Measurements from ENCODE around the gene PLSCR1.

The PLSCR1 gene

GRCh38 chr3:146521394-146521793 is 23.0 kb downstream of the PLSCR1 start:
- Histone ChIP-seq H3K27ac (ENCODE audit: low read depth, low read length) (no peak overlapping the region), H3K9ac (ENCODE audit: low read depth in 1 of 2, low read length in 2 of 2) (no peak overlapping the region), H3K9me3 (ENCODE audit: control insufficient read depth in 1 of 2, low read length in 2 of 2) (no peaks in the 10 kb centered on the region), H3K27me3 (ENCODE audit: control insufficient read depth in 1 of 2, insufficient read depth in 2 of 2, low read length in 2 of 2) (no peaks in the 10 kb centered on the region), H3K4me3 (ENCODE audit: low read depth in 1 of 2, low read length in 2 of 2) (no peak overlapping the region), H3K4me1 (ENCODE audit: control insufficient read depth in 1 of 2, insufficient read depth in 2 of 2, low read length in 2 of 2) (peaks cover 0 to 16% of the 10 kb centered on the region in 2 donors), H3K36me3 (ENCODE audit: control insufficient read depth in 1 of 2, insufficient read depth in 2 of 2, low read length in 2 of 2) (peaks cover 3 to 22% of the 10 kb centered on the region in 2 donors)

GRCh38 chr3:146519810-146520209 is 24.6 kb downstream of the PLSCR1 start:
- Histone ChIP-seq H3K9ac (ENCODE audit: low read depth in 1 of 2, low read length in 2 of 2) (no peak overlapping the region), H3K4me1 (ENCODE audit: control insufficient read depth in 1 of 2, insufficient read depth in 2 of 2, low read length in 2 of 2) (peaks cover 0 to 16% of the 10 kb centered on the region in 2 donors), H3K27me3 (ENCODE audit: control insufficient read depth in 1 of 2, insufficient read depth in 2 of 2, low read length in 2 of 2) (no peaks in the 10 kb centered on the region), H3K27ac (ENCODE audit: low read depth, low read length) (no peak overlapping the region), H3K4me3 (ENCODE audit: low read depth in 1 of 2, low read length in 2 of 2) (no peak overlapping the region), H3K36me3 (ENCODE audit: control insufficient read depth in 1 of 2, insufficient read depth in 2 of 2, low read length in 2 of 2) (peaks cover 5 to 21% of the 10 kb centered on the region in 2 donors), H3K9me3 (ENCODE audit: control insufficient read depth in 1 of 2, low read length in 2 of 2) (no peaks in the 10 kb centered on the region)

DNA sequence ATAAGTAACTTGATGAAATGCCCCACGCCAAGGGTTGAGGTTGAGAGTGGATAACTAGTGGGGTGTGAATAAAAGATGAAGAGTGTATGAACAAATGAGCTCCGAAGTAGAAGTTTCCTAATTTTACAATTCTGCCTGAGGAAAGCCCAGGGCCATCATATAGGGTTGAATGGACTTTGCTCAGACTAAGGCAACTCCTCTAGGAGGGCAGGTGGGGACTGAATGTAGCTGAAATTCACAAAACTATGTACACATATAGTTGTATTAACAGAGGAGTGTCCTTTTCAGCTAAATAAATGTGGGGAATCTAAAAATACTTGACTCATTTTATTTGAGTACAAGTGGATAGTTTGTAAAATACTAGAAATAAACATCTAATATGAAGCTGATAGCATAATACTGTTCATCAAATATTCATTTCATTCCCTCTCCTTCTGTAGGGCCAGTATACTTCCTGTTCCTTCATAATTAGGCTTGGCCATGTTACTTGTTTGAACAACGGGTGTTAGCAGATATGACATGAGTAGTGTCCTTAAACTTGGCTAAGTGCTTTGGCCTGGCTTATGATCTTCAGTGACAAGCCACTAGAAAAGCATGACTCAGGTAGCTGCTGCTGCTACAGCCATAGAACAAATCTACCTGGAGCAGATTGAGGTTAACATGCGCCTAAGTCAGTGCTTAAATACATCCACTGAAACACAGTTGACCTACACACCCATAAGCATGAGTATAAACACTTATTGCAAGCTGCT is 26.5 kb downstream of the PLSCR1 start:
- H3K4me1 ChIP-seq (ENCODE audit: control insufficient read depth in 1 of 2, insufficient read depth in 2 of 2, low read length in 2 of 2), result peaks cover 3 to 16% of the 10 kb centered on the region in 2 donors
- H3K27ac ChIP-seq (ENCODE audit: low read depth, low read length), result no peak overlapping the region
- no peak overlapping the region for H3K9ac ChIP-seq (ENCODE audit: low read depth in 1 of 2, low read length in 2 of 2)

DNA sequence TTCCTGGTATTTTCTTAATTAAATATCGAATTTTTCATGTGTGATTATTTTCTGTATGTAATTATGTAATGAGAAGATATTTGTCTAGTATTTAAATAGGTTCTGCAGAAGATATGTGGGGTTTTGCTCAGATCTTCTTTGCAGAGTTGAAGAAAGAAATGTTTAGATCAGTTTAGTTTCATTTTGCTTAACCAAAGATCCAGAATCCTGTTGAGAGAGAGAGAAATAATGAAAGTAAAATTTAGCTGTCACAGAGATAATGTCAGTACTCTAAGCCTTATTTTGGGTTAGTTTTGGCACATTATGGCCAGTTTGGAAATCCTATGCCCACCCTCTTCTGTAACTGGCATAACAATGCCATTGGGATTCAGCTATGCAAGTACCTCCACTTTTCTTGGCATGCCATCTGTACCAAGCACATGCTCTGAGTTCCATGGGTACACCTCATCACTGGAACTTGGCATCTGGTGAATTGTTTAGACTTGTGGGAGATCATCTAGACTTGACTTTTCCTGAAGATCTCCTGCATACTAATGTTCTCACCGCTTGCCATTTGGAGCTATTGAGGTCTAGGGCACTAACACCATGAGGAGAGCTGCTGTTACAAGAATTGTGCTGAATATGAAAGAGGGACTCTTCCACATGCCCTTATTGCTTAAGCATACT is 30.9 kb downstream of the PLSCR1 start:
- Histone ChIP-seq H3K36me3 (ENCODE audit: control insufficient read depth in 1 of 2, insufficient read depth in 2 of 2, low read length in 2 of 2) (peaks cover 9 to 16% of the 10 kb centered on the region in 2 donors), H3K4me1 (ENCODE audit: control insufficient read depth in 1 of 2, insufficient read depth in 2 of 2, low read length in 2 of 2) (peaks cover 9 to 31% of the 10 kb centered on the region in 2 donors), H3K27ac (ENCODE audit: low read depth, low read length) (no peak overlapping the region)

More for the DNA sequence above, 26.5 kb downstream of the PLSCR1 start:
- Histone ChIP-seq H3K27me3 (ENCODE audit: control insufficient read depth in 1 of 2, insufficient read depth in 2 of 2, low read length in 2 of 2) (no peaks in the 10 kb centered on the region), H3K9me3 (ENCODE audit: control insufficient read depth in 1 of 2, low read length in 2 of 2) (no peaks in the 10 kb centered on the region), H3K36me3 (ENCODE audit: control insufficient read depth in 1 of 2, insufficient read depth in 2 of 2, low read length in 2 of 2) (peaks cover 9 to 27% of the 10 kb centered on the region in 2 donors), H3K4me3 (ENCODE audit: low read depth in 1 of 2, low read length in 2 of 2) (no peak overlapping the region)

GRCh38 chr3:146511402-146512134 is 32.8 kb downstream of the PLSCR1 start:
- Histone ChIP-seq H3K9me3 (ENCODE audit: control insufficient read depth in 1 of 2, low read length in 2 of 2) (no peaks in the 10 kb centered on the region), H3K4me3 (ENCODE audit: low read depth in 1 of 2, low read length in 2 of 2) (peak overlapping the region in 1 of 2 donors; percentile 9), H3K36me3 (ENCODE audit: control insufficient read depth in 1 of 2, insufficient read depth in 2 of 2, low read length in 2 of 2) (peaks cover 6 to 16% of the 10 kb centered on the region in 2 donors), H3K4me1 (ENCODE audit: control insufficient read depth in 1 of 2, insufficient read depth in 2 of 2, low read length in 2 of 2) (peaks cover 9 to 24% of the 10 kb centered on the region in 2 donors), H3K27me3 (ENCODE audit: control insufficient read depth in 1 of 2, insufficient read depth in 2 of 2, low read length in 2 of 2) (no peaks in the 10 kb centered on the region), H3K27ac (ENCODE audit: low read depth, low read length) (no peak overlapping the region), H3K9ac (ENCODE audit: low read depth in 1 of 2, low read length in 2 of 2) (no peak overlapping the region)

More for the DNA sequence above, 30.9 kb downstream of the PLSCR1 start:
- Histone ChIP-seq H3K4me3 (ENCODE audit: low read depth in 1 of 2, low read length in 2 of 2) (no peak overlapping the region), H3K27me3 (ENCODE audit: control insufficient read depth in 1 of 2, insufficient read depth in 2 of 2, low read length in 2 of 2) (no peaks in the 10 kb centered on the region), H3K9me3 (ENCODE audit: control insufficient read depth in 1 of 2, low read length in 2 of 2) (no peaks in the 10 kb centered on the region), H3K9ac (ENCODE audit: low read depth in 1 of 2, low read length in 2 of 2) (no peak overlapping the region)

DNA sequence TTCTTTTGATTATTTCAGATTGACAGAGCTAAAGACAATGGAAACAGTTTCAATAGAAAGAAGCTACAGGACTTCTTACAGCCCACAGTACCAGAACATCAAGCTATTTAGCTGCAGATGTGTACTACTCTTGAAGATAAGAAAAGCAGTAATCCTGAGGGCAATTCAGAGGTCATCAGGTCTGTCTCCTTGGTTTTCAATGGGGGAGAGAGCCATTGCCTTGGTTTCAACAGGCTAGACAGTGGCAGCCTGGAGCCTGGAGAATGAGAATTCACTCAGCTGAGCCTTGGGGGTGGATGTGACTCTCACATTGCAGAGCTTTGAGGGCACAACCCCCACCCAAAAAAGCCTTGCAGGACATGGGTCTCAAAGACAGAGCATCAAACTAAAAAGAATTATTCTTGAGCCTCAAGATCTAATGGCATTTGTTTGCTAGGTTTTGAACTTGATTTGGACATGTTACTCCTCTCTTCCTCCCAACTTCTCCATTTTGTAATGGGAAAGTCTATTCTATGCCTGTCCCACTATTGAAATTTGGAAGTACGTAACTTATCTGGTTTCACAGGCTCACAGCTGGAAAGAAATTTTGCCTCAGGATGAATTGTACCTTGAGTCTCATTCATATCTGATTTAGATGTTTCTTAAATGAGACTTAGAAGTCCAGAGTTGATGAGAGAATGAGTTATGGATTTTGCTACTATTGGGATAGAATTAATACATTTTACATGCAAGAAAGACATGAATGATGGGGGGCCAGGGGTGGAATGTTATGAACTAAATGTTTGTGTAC is 36.9 kb downstream of the PLSCR1 start:
- Histone ChIP-seq H3K27me3 (ENCODE audit: control insufficient read depth in 1 of 2, insufficient read depth in 2 of 2, low read length in 2 of 2) (no peaks in the 10 kb centered on the region), H3K9ac (ENCODE audit: low read depth in 1 of 2, low read length in 2 of 2) (no peak overlapping the region), H3K4me3 (ENCODE audit: low read depth in 1 of 2, low read length in 2 of 2) (no peak overlapping the region), H3K27ac (ENCODE audit: low read depth, low read length) (peak overlapping the region; percentile 1), H3K9me3 (ENCODE audit: control insufficient read depth in 1 of 2, low read length in 2 of 2) (no peaks in the 10 kb centered on the region), H3K4me1 (ENCODE audit: control insufficient read depth in 1 of 2, insufficient read depth in 2 of 2, low read length in 2 of 2) (peaks cover 11 to 30% of the 10 kb centered on the region in 2 donors), H3K36me3 (ENCODE audit: control insufficient read depth in 1 of 2, insufficient read depth in 2 of 2, low read length in 2 of 2) (no peaks in the 10 kb centered on the region)

DNA sequence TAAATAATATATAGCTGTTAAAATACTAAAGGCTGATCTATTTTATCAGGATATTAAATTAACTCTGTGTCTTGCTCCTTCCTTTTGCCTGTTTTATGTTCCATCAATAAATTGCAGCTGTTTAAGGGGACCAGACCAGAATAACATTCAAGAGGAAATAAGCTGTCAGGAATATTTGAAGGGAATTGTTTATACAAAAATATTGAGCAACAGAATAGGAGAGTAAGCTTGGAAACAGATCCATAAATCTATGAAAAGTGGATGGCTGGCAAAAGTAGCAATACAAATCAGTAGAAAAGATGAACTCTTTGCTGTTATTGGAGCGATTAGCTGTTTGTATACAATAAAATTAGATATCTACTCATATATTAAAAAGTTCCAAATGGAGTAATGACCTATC is 38.9 kb downstream of the PLSCR1 start:
- Histone ChIP-seq H3K9ac (ENCODE audit: low read depth in 1 of 2, low read length in 2 of 2) (no peak overlapping the region), H3K27ac (ENCODE audit: low read depth, low read length) (no peak overlapping the region), H3K36me3 (ENCODE audit: control insufficient read depth in 1 of 2, insufficient read depth in 2 of 2, low read length in 2 of 2) (no peaks in the 10 kb centered on the region), H3K4me3 (ENCODE audit: low read depth in 1 of 2, low read length in 2 of 2) (no peak overlapping the region), H3K27me3 (ENCODE audit: control insufficient read depth in 1 of 2, insufficient read depth in 2 of 2, low read length in 2 of 2) (no peaks in the 10 kb centered on the region), H3K9me3 (ENCODE audit: control insufficient read depth in 1 of 2, low read length in 2 of 2) (no peaks in the 10 kb centered on the region), H3K4me1 (ENCODE audit: control insufficient read depth in 1 of 2, insufficient read depth in 2 of 2, low read length in 2 of 2) (peaks cover 7 to 15% of the 10 kb centered on the region in 2 donors)

GRCh38 chr3:146504498-146505197 is 39.8 kb downstream of the PLSCR1 start:
- Histone ChIP-seq H3K4me3 (ENCODE audit: low read depth in 1 of 2, low read length in 2 of 2) (no peak overlapping the region), H3K27ac (ENCODE audit: low read depth, low read length) (no peak overlapping the region), H3K36me3 (ENCODE audit: control insufficient read depth in 1 of 2, insufficient read depth in 2 of 2, low read length in 2 of 2) (no peaks in the 10 kb centered on the region), H3K9me3 (ENCODE audit: control insufficient read depth in 1 of 2, low read length in 2 of 2) (no peaks in the 10 kb centered on the region), H3K9ac (ENCODE audit: low read depth in 1 of 2, low read length in 2 of 2) (no peak overlapping the region), H3K4me1 (ENCODE audit: control insufficient read depth in 1 of 2, insufficient read depth in 2 of 2, low read length in 2 of 2) (peaks cover 4 to 15% of the 10 kb centered on the region in 2 donors), H3K27me3 (ENCODE audit: control insufficient read depth in 1 of 2, insufficient read depth in 2 of 2, low read length in 2 of 2) (no peaks in the 10 kb centered on the region)

DNA sequence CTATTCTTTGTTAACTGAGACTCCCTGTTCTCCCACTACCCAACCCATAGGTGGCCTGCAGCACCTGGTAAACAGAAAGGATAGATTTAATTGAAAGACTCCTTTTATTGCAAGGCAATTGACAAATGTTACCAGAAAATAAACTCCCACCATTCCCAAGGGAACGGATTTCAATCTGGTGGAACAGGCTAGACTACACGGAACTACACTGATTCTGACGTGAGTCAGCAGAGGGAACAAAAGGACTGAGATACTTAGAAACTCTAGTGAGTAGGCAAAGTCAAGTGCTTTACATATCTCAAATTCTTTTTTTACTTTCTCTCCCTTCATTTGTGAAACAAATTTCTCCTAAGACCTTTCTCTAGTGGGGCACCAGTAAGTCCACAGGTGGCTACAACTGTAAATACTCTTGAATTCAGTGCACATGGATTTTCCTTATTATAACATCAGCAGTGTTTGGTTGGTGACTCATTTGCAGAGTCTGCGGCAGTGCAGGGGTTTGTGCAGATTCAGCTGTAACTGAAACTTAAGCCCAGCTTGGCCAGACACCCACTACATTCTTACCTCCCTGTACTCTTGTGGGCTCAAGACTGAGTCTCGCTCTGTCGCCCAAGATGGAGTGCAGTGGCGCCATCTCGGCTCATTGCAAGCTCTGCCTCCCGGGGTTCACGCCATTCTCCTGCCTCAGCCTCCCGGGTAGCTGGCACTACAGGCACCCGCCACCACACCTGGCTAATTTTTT is 40.8 kb downstream of the PLSCR1 start:
- Histone ChIP-seq H3K9ac (ENCODE audit: low read depth in 1 of 2, low read length in 2 of 2) (no peak overlapping the region), H3K36me3 (ENCODE audit: control insufficient read depth in 1 of 2, insufficient read depth in 2 of 2, low read length in 2 of 2) (no peaks in the 10 kb centered on the region), H3K27me3 (ENCODE audit: control insufficient read depth in 1 of 2, insufficient read depth in 2 of 2, low read length in 2 of 2) (no peaks in the 10 kb centered on the region), H3K4me1 (ENCODE audit: control insufficient read depth in 1 of 2, insufficient read depth in 2 of 2, low read length in 2 of 2) (peaks cover 4 to 15% of the 10 kb centered on the region in 2 donors), H3K9me3 (ENCODE audit: control insufficient read depth in 1 of 2, low read length in 2 of 2) (no peaks in the 10 kb centered on the region), H3K4me3 (ENCODE audit: low read depth in 1 of 2, low read length in 2 of 2) (no peak overlapping the region), H3K27ac (ENCODE audit: low read depth, low read length) (no peak overlapping the region)

All from duodenal mucosa (tissue), 2 donors.